NCI-H1930 (cell line): ENCODE data around the gene ADD1.

Experiments
- DNase-seq, 2 experiments: peaks; one replicate each; lab custom pipeline; 2025; lab: John Stamatoyannopoulos, UW

ADD1 gene

DNA sequence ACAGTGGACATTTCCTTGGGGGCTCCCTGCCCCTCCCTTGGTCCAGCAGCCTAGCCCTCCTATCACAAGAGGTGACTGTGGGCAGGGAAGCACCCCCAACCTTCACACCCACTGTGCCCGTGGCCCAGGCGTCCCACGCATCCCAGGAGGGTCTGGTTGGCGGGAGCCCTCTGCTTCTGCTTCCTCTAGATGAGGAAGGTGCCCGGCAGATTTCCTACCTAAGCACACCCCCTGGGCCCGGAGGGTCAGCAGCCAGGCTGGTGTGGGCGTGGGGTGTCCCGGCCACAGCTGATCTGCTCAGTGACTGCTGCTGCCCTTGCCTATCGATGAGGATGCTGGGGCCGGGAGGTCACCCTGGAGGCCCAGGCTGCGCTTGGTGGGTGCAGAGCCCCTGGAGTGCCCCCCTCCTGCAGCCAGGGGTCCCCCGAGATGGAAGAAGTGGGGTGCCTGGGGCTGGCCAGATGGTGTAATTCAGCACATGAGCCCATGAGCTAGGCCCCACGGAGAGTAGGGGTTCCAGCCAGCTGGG, 38.6 kb upstream of the ADD1 start:
- no peak for DNase-seq

- no peak for DNase-seq
These were observed 37.8 kb upstream of the ADD1 start for GRCh38 chr4:2805712-2806389.

- no peak for DNase-seq
These were observed 37.0 kb upstream of the ADD1 start for GRCh38 chr4:2806390-2807355.

DNA sequence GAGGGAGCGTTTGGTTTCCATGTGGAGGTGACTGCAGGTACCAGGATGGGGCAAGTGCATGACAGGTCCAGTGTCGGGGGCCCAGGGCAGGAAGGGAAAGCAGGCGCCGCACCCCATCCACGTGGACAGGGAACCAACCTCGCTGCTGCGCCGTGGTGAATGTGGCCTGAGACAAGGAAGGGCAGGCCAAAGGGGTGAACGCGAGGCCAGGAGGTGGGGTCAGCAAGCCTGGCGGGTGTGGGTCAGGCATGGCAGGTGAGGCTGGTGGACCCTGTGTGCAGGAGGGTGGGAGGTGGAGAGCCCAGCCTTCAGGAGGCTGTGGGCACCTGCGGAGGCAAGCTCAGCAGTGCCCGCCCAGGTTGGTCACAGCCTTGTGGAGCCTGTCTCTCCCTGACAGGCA, 36.1 kb upstream of the ADD1 start:
- DNase-seq: no peak

DNA sequence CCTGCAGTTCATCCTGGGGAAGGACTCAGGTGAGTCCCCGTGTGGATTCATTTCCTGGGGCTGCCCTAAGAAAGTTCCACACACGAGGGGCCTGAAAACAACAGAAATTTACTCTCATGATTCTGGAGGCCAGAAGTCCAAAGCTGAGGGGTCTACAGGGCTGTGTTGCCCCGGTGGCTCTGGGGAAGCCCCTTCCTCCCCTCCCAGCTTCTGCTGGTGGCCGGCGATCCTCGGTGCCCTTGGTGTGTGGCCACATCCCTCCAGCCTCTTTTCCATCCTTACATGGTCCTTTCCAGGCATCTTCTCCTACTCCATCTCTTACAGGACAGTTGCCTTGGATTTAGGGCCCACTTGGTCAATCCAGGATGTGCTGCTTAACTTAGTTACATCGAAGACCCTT, 35.6 kb upstream of the ADD1 start:
- DNase-seq: no peak

- no peak for DNase-seq
These were observed 33.9 kb upstream of the ADD1 start for GRCh38 chr4:2809610-2810180.

DNA sequence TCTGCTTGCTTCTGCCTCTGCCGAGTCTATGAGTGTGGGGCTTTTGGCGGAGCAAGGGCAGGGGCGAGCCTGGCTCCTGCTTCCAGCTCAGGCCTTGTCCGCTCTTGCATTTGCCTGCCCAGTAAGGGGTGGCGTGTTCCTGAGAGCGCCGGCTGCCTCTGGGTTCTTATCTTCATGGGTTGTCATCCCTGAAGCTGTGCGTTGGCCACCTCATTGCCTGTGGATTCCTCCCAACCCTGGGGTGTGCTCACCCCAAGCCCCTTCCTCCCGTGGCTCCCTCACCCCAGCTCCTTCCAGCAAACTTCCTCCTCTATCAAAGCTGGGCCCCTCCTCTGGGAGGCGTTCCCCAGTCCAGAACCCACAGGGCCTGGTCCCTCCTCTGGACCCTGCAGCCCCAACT, 33.3 kb upstream of the ADD1 start:
- no peak for DNase-seq

GRCh38 chr4:2811830-2812611, 31.6 kb upstream of the ADD1 start:
- DNase-seq: no peak

DNA sequence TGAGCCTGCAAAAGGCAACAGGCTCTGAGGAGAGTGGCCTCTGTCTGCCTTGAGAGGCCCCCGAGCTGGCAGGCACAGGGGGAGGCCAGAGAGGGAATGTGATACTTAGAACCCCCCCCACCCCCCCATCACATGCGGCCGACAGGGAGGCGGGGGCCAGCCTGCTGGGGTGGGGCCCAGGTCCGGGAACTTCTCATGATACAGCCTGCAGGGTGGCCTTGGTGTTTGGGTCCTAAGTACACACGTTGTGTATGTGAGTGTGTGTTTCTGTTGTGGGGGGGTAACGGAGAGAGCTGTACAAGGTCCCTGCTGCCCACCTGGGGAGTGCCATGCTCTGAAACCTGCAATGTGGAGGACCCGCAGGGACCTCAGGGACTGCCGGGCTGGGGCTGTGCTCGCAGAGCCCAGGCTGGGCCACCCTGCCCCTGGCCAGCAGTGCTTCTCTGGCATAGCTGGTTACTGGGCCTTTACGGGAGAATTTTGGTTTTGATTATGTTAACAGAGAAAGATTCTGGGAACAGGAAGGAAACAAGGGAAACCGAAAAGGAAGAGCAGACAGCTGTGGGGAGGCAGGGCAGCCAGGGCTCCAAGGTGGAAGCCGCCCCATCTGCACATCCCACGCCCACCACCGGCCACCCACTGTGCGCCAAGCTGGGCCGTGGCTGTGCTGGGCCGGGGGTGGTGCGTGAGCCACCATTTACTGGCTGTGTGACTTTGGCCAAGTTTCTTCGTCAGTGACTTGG, 30.9 kb upstream of the ADD1 start:
- DNase-seq: no peak

GRCh38 chr4:2813446-2814405, 29.9 kb upstream of the ADD1 start:
- DNase-seq: no peak

GRCh38 chr4:2814627-2815270, 28.9 kb upstream of the ADD1 start:
- no peak for DNase-seq

- no peak for DNase-seq
These were observed 27.2 kb upstream of the ADD1 start for GRCh38 chr4:2816401-2816954.

- no peak for DNase-seq
These were observed 26.5 kb upstream of the ADD1 start for GRCh38 chr4:2817137-2817536.

DNA sequence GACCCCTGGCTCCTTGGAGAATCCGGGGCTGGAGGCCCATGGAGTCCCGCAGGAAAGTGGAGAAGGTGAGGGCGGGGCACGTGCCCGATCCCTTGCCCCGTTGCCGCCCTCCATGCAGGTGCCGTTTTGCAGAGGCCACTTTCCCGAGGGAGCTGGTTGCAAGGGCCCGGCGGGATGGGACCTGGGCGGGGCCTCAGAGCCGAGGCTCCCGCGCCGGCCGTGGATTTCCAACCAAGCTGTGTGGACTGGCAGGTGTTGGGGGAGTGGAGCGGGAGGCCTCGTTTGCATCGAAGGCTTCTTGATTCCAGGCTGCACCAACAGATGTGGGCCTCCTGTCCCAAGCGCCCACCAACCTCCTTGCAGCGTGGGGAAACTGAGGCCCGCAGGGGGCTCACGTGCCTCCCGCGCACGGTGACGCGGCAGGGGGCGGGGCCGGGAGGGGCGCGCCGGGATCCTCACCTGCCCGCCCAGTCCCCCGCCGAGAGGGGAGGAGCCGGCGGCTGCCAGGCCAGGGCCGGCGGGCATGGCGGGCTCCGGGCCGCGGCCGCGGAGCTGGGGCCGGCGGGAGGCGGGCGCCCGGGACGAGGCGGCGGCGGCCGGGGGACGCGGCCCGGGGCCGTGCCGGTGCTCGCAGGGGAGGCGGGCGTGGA, 25.8 kb upstream of the ADD1 start:
- DNase-seq: peak in 1 of 2 experiments; percentile 56

DNA sequence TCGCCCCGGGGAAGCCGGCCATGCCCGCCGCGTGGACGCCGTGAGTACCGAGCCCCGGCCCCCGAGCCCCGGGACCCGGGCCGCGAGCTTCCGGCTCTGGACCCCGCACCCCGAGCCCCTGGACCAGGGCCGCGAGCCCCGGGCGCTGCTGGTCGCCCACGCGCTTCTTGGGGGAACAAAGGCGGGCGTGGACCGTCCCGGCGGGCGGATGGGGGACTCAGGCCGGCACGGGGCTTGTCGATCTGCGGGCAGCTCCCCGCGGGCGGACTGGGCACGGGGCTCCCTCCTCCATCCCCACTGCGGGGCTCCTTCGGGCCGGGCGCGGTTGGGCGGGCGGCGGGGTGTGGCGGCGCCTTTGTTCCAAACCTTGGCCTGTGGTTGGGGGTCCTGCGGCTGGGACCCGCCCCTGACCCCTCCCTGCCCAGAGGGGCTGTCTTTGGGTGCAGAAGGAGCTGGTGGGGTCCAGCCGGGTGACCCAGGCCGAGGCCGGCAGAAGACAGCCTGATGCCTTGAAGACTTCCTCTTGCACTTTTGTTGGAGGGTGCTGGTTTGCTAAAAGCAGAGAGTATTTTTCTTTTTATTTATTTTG, 25.2 kb upstream of the ADD1 start:
- DNase-seq: peak in 1 of 2 experiments; percentile 10

GRCh38 chr4:2819244-2820215, 24.1 kb upstream of the ADD1 start:
- DNase-seq: no peak
